Sigmoid colon (tissue), 4 donors: ENCODE measurements around the gene CNGB1.
"Not testable (repeated sequence)": the region's sequence is repeated elsewhere in the genome, so short reads cannot be mapped to it uniquely, and the experiment has no call there.

ENCODE experiments used
- CTCF ChIP-seq, 4 experiments: fragments of 450-650 bp in 3 of 4; fragments of 200-600 bp in 1 of 4; IDR thresholded peaks; one replicate each; pipeline ENCODE4 v1.5.1; 2016 to 2019; ENCODE audit warnings: antibody characterized with exemption in 4 of 4, mild to moderate bottlenecking in 3 of 4, moderate library complexity in 2 of 4
- EP300 ChIP-seq, 4 donors: sonication (generic); formaldehyde crosslinking; IDR thresholded peaks; one replicate each; pipeline ENCODE4 v1.6.1; 2017; ENCODE audit warnings: antibody characterized with exemption in 4 of 4
- POLR2A ChIP-seq, 2 donors: fragments of 450-650 bp; IDR thresholded peaks; one replicate each; pipeline ENCODE4 v1.6.1; 2016; ENCODE audit warnings: antibody characterized with exemption in 2 of 2, mild to moderate bottlenecking in 2 of 2, moderate library complexity in 2 of 2

DNA sequence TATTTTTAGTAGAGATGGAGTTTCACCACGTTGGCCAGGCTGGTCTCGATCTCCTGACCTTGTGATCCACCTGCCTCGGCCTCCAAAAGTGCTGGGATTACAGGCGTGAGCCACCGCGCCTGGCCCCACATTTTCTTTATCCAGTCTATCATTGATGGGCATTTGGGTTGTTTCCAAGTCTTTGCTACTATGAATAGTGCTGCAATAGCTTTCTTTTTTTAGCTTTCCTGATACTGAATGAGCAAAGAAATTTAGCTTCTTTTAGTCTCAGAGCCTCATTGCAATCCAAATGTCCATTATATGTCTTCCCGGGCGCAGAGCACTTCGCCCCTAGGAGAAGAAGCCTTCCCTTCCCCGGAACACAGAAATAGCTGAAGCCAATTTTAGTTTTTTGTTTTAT, 112.9 kb downstream of the CNGB1 start:
- not testable (repeated sequence) for TF ChIP-seq CTCF, POLR2A, EP300 (IDR thresholded peaks at IDR 0.05)
